ENCODE data around the gene THOC6. TPM values are rescaled to one million over a fixed set of nuclear protein-coding genes. Genes with fewer than 3 reads are reported as not detected.

THOC6 gene
- polyA plus RNA-seq, 5 donors: 20.0 to 37.5 (median 27.2) TPM

GRCh38 chr16:3013998-3014690 is 9.7 kb upstream of the THOC6 start:
- DNase-seq: no peak

GRCh38 chr16:3014971-3015370 is 8.9 kb upstream of the THOC6 start:
- no peak for DNase-seq

- no peak for DNase-seq
These were observed 7.8 kb upstream of the THOC6 start for GRCh38 chr16:3015865-3016521.

- no peak for DNase-seq
These were observed 6.5 kb upstream of the THOC6 start for GRCh38 chr16:3017344-3017743.

GRCh38 chr16:3017794-3018506 is 5.9 kb upstream of the THOC6 start, which contains the start of gene CLDN6:
CLDN6 (minus strand) TSS chr16:3018183; CDS start chr16:3016021, 2,162 bp downstream.
- DNase-seq: peak; percentile 68 to 71

GRCh38 chr16:3019594-3020246 is 4.1 kb upstream of the THOC6 start:
- no peak for DNase-seq

GRCh38 chr16:3020247-3020603 is 3.6 kb upstream of the THOC6 start, which contains the start of gene TNFRSF12A:
TNFRSF12A (plus strand) TSS chr16:3020368; CDS start chr16:3020398, 30 bp downstream.
- no peak for DNase-seq

- no peak for DNase-seq
These were observed 3.0 kb upstream of the THOC6 start for GRCh38 chr16:3020604-3021448.

- no peak for DNase-seq
These were observed 2.2 kb upstream of the THOC6 start for GRCh38 chr16:3021449-3022207.

- no peak for DNase-seq
These were observed 1.6 kb upstream of the THOC6 start for GRCh38 chr16:3022208-3022683.

- no peak for DNase-seq
These were observed 986 bp upstream of the THOC6 start for GRCh38 chr16:3022684-3023414.

GRCh38 chr16:3023415-3023668 is 493 bp upstream of the THOC6 start:
- no peak for DNase-seq

GRCh38 chr16:3025032-3026002 is 1.5 kb downstream of the THOC6 start:
- DNase-seq: no peak

GRCh38 chr16:3026003-3026378 is 2.2 kb downstream of the THOC6 start:
- DNase-seq: no peak

GRCh38 chr16:3026609-3027488 is 3.0 kb downstream of the THOC6 start:
- no peak for DNase-seq

GRCh38 chr16:3027489-3027795 is 3.6 kb downstream of the THOC6 start:
- no peak for DNase-seq

- peak in 1 of 2 donors; percentile 72 for DNase-seq
These were observed 4.3 kb downstream of the THOC6 start for GRCh38 chr16:3027983-3028715.

All from right lung (tissue), 5 donors.